ENCODE results near the gene GIMAP6. TPM values are rescaled to one million over a fixed set of nuclear protein-coding genes. Genes with fewer than 3 reads are reported as not detected.
"Not testable (repeated sequence)": the region's sequence is repeated elsewhere in the genome, so short reads cannot be mapped to it uniquely, and the experiment has no call there.

GIMAP6 gene
- total and polyA plus RNA-seq, 3 donors from 2014 or later: 3.9 to 16.2 (median 6.1) TPM

DNA sequence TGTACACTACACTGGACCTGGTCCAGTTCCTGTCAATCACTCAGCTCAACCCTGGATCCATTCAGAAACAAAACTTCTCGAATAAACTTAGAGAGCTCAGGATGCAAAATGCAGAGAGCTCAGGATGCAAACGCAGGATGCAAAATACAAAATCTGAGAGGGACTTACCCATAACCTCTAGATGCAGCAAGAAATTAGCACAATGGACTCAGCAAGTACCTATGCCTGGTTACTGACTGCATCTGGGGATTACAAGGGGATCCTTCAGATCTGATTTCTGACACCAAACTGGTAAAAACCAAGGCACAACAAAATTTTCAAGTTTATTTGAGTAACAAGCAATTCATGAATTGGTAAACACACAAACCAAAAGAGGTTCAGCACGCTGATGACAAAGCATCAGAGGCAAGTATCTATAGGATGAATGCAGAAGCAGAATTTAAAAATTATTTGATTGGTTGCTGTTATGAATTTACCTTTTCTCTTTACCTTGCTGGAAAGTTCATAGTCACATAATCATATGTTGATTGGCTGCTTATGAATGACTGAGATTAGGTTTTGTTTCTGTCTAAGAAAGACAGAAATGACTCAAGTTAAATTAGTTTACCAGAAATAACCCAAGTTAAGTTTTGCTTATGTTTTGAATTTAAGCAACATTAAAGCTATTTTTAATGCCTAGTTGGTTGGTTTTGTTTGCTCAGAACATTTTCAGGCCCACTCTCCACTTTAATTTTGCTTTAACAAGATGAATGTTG is 11.4 kb downstream of the GIMAP6 start:
- no peaks in the 10 kb centered on the region for H3K36me3 ChIP-seq (ENCODE audit: low read depth, missing control alignments)
- H3K27ac ChIP-seq: no peak overlapping the region
- DNase-seq: no peak
- no peak overlapping the region for H3K4me3 ChIP-seq
- intact Hi-C loops (cut with DNase I; ENCODE audit: low total_unique reads): no loop called here
- H3K4me1 ChIP-seq: no peaks in the 10 kb centered on the region
- WGBS, 2 donors: 74 to 79% methylated on average over 3 of the region's 3 CpGs
- no peaks in the 10 kb centered on the region for H3K9me3 ChIP-seq
- H3K27me3 ChIP-seq: no peaks in the 10 kb centered on the region
- TF ChIP-seq CTCF (IDR thresholded peaks at IDR 0.05) (no peak), POLR2A (IDR thresholded peaks at IDR 0.05) (no peak)

GRCh38 chr7:150620061-150620460 is 12.1 kb downstream of the GIMAP6 start:
- Histone ChIP-seq H3K9me3 (no peaks in the 10 kb centered on the region), H3K36me3 (ENCODE audit: low read depth, missing control alignments) (no peaks in the 10 kb centered on the region), H3K4me1 (no peaks in the 10 kb centered on the region), H3K27me3 (no peaks in the 10 kb centered on the region), H3K27ac (no peak overlapping the region), H3K4me3 (no peak overlapping the region)
- DNase-seq: no peak
- intact Hi-C loops (cut with DNase I; ENCODE audit: low total_unique reads): no loop called here
- 83 to 93% methylated on average over 3 of the region's 3 CpGs for WGBS, 2 donors
- TF ChIP-seq POLR2A (IDR thresholded peaks at IDR 0.05): no peak
- no peak for TF ChIP-seq CTCF (IDR thresholded peaks at IDR 0.05)

- 71 to 76% methylated on average over 5 of the region's 5 CpGs for WGBS, 2 donors
- H3K4me3 ChIP-seq; H3K36me3 ChIP-seq (ENCODE audit: low read depth, missing control alignments); H3K27me3 ChIP-seq; H3K4me1 ChIP-seq; H3K27ac ChIP-seq; DNase-seq; H3K9me3 ChIP-seq; intact Hi-C loops (cut with DNase I; ENCODE audit: low total_unique reads): not testable (repeated sequence)
Measured at GRCh38 chr7:150615221-150615755, 16.9 kb downstream of the GIMAP6 start.

DNA sequence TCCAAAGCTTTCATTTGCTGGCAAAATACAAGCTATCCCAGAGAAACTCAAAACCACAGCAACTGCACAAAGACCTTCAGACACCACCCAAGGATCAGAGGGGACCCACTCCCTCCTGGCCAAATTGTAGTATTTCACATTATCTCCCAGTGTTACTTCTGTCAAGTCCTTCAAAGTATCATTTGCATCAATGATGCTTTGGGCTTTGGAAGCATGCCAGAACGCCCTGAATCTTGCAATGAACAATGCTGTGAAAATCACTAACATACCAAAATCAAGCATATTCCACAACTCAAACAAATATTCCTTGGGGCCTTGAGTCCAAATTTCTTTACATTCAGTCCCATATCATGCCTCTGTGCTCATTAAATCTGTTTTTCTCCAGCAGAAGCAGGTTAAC is 17.8 kb downstream of the GIMAP6 start:
- H3K36me3 ChIP-seq (ENCODE audit: low read depth, missing control alignments): not testable (repeated sequence)

DNA sequence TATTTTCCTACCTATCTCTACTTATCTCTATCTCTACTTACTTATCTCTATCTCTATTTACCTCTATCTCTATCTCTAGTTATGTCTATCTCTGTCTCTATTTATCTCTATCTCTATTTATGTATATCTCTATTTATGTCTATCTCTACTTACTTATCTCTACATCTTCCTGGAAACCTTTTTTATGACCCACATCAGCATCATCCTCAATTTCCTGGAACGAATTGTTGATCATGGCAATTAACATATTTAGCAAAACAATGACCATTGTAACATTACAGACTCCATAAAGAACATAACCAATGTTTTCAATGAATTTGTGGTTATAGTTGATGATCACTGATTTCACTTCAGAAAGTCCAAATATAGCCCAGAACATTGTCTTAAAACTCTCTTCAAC is 18.3 kb downstream of the GIMAP6 start:
- Histone ChIP-seq H3K27me3 (no peaks in the 10 kb centered on the region), H3K9me3 (no peaks in the 10 kb centered on the region), H3K27ac (no peak overlapping the region), H3K36me3 (ENCODE audit: low read depth, missing control alignments) (no peaks in the 10 kb centered on the region), H3K4me1 (no peaks in the 10 kb centered on the region), H3K4me3 (no peak overlapping the region)
- WGBS, 2 donors: 72 to 74% methylated on average over 1 of the region's 1 CpG
- intact Hi-C loops (cut with DNase I; ENCODE audit: low total_unique reads): no loop called here
- no peak for DNase-seq
- TF ChIP-seq CTCF (IDR thresholded peaks at IDR 0.05): no peak
- no peak for TF ChIP-seq POLR2A (IDR thresholded peaks at IDR 0.05)

More for the DNA sequence above, 17.8 kb downstream of the GIMAP6 start:
- H3K27ac ChIP-seq; H3K27me3 ChIP-seq; H3K9me3 ChIP-seq; intact Hi-C loops (cut with DNase I; ENCODE audit: low total_unique reads); H3K4me1 ChIP-seq; DNase-seq; H3K4me3 ChIP-seq: not testable (repeated sequence)
- 75 to 82% methylated on average over 1 of the region's 1 CpG for WGBS, 2 donors

- Histone ChIP-seq H3K4me3 (no peak overlapping the region), H3K27ac (no peak overlapping the region), H3K4me1 (no peaks in the 10 kb centered on the region), H3K27me3 (no peaks in the 10 kb centered on the region), H3K36me3 (ENCODE audit: low read depth, missing control alignments) (no peaks in the 10 kb centered on the region), H3K9me3 (no peaks in the 10 kb centered on the region)
- TF ChIP-seq CTCF (IDR thresholded peaks at IDR 0.05) (no peak), POLR2A (IDR thresholded peaks at IDR 0.05) (no peak)
- WGBS, 2 donors: 78 to 84% methylated on average over 3 of the region's 3 CpGs
- intact Hi-C loops (cut with DNase I; ENCODE audit: low total_unique reads): no loop called here
- DNase-seq: no peak
Measured at GRCh38 chr7:150612925-150613324, 19.3 kb downstream of the GIMAP6 start.
